ENCODE measurements around the gene MRPL32.

DNA sequence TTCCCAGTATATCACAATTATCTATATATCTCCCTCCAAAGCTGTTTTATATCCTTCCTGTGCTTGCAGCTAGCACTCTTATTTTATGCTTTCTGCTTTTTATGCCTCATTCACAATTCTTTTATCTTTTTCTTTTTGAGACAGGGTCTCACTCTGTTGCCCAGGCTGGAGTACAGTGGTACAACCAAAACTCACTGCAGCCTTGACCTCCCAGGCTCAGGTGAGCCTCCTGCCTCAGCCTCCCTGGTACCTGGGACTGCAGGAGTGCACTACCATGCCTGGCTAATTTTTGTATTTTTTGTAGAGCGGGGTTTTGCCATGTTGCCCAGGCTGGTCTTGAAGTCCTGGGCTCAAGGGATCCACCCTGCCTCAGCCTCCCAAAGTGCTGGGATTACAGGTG lies 26.0 kb upstream of the MRPL32 start:
- TF ChIP-seq, protein P1, sequence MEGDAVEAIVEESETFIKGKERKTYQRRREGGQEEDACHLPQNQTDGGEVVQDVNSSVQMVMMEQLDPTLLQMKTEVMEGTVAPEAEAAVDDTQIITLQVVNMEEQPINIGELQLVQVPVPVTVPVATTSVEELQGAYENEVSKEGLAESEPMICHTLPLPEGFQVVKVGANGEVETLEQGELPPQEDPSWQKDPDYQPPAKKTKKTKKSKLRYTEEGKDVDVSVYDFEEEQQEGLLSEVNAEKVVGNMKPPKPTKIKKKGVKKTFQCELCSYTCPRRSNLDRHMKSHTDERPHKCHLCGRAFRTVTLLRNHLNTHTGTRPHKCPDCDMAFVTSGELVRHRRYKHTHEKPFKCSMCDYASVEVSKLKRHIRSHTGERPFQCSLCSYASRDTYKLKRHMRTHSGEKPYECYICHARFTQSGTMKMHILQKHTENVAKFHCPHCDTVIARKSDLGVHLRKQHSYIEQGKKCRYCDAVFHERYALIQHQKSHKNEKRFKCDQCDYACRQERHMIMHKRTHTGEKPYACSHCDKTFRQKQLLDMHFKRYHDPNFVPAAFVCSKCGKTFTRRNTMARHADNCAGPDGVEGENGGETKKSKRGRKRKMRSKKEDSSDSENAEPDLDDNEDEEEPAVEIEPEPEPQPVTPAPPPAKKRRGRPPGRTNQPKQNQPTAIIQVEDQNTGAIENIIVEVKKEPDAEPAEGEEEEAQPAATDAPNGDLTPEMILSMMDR (conservative IDR thresholded peaks at IDR 0.05 in 1 of 2, IDR thresholded peaks at IDR 0.05 in 1 of 2; ENCODE audit: extremely low read depth in 1 of 2, insufficient read depth in 1 of 2, low read depth in 1 of 2, low read length in 2 of 2), result no peak
- no peak for TF ChIP-seq EZH2 (IDR thresholded peaks at IDR 0.05; ENCODE audit: borderline replicate concordance, low read length)

Measured in mammary epithelial cell (primary cell).